ENCODE data around the gene C19orf18. TPM values are rescaled to one million over a fixed set of nuclear protein-coding genes. Genes with fewer than 3 reads are reported as not detected.

Gene C19orf18
- total and polyA plus RNA-seq, 8 donors: 0.16 to 7.9 (median 0.59) TPM; not detected in 1

DNA sequence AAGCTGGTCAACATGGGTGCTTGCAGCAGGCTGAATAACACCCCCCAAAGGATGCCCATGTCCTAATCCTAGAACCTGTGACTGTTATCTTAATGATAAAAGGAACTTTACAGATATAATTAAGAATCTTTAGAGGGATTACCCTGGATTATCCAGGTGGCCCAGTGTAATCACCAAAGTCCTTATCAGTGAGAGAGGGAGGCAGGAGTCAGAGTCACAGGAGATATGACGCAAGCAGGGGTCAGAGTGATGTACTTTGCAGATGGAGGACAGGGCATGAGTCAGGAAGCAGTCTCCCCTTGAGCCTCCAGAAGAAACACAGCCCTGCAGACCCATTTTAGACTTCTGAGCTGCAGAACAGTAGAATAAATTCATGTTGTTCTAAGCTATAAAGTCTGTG is 18.5 kb upstream of the C19orf18 start:
- DNase-seq: no peak
- peaks cover 4 to 41% (median 10%) of the 10 kb centered on the region in 3 donors for H3K36me3 ChIP-seq
- TF ChIP-seq, protein P1, sequence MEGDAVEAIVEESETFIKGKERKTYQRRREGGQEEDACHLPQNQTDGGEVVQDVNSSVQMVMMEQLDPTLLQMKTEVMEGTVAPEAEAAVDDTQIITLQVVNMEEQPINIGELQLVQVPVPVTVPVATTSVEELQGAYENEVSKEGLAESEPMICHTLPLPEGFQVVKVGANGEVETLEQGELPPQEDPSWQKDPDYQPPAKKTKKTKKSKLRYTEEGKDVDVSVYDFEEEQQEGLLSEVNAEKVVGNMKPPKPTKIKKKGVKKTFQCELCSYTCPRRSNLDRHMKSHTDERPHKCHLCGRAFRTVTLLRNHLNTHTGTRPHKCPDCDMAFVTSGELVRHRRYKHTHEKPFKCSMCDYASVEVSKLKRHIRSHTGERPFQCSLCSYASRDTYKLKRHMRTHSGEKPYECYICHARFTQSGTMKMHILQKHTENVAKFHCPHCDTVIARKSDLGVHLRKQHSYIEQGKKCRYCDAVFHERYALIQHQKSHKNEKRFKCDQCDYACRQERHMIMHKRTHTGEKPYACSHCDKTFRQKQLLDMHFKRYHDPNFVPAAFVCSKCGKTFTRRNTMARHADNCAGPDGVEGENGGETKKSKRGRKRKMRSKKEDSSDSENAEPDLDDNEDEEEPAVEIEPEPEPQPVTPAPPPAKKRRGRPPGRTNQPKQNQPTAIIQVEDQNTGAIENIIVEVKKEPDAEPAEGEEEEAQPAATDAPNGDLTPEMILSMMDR (IDR thresholded peaks at IDR 0.05): no peak
- H3K4me3 ChIP-seq: no peak overlapping the region
- no peaks in the 10 kb centered on the region for H3K27me3 ChIP-seq
- no peaks in the 10 kb centered on the region for H3K4me1 ChIP-seq
- 100% methylated on average over 1 of the region's 1 CpG for WGBS, 2 donors
- peaks cover 0 to 4% (median 0%) of the 10 kb centered on the region in 4 donors for H3K9me3 ChIP-seq
- ATAC-seq: no peak
- no peak for FAIRE-seq
- no peak overlapping the region for H3K27ac ChIP-seq
- intact Hi-C loops (cut with DNase I): no loop called here

DNA sequence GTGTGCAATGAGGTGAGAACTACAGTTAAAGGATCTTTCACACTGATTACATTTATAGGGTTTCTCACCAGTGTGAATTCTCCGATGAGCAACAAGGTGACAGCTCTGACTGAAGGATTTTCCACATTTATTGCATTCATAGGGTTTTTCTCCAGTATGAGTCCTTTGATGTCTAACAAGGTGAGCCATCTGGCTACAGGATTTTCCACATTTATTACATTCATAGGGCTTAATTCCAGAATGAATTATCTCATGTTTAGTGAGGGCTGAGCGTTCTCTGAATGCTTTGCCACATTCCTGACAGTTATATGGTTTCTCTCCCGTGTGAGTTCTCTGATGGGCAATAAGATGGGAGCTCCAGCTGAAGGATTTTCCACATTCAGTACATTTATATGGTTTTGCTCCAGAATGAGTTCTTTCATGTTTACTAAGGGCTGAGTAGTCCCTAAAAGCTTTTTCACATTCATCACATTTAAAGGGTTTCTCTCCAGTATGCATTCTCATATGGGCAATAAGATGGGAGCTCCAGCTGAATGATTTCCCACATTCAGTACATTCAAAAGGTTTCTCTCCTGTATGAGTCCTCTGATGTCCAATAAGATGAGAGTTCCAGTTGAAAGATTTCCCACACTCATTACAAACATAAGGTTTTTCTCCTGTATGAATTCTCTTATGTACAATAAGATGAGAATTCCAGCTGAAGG is 4.4 kb upstream of the C19orf18 start:
- Histone ChIP-seq H3K27ac (no peak overlapping the region), H3K4me3 (no peak overlapping the region), H3K27me3 (no peaks in the 10 kb centered on the region), H3K36me3 (peaks cover 13 to 54% (median 41%) of the 10 kb centered on the region in 3 donors), H3K4me1 (no peaks in the 10 kb centered on the region), H3K9me3 (peaks cover 0 to 33% (median 23%) of the 10 kb centered on the region in 4 donors)
- FAIRE-seq: no peak
- WGBS, 2 donors: 95 to 99% methylated on average over 3 of the region's 3 CpGs
- intact Hi-C loops (cut with DNase I): no loop called here
- DNase-seq: no peak
- no peak for ATAC-seq
- TF ChIP-seq, protein P1 (IDR thresholded peaks at IDR 0.05): no peak

DNA sequence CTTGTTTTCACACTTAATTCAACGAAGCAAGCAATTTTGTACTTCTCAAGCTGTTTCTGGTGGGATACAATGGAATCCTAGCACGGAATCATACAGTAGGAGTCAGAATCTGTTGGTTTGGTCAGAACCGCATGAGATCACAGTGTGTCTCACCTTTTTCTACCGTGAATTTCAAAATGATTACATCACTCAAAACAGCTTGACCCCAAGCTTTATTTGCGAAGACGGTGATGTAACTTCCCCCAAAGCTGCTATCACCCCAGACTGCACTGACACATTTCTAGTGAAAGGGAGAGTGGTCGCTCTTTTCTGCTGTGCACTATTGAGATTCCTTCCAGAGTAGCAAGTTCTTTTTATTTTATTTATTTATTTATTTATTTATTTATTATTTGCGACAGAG is 9.6 kb downstream of the C19orf18 start:
- Histone ChIP-seq H3K36me3 (no peaks in the 10 kb centered on the region), H3K27me3 (no peaks in the 10 kb centered on the region), H3K27ac (no peak overlapping the region), H3K9me3 (no peaks in the 10 kb centered on the region), H3K4me3 (no peak overlapping the region), H3K4me1 (no peaks in the 10 kb centered on the region)
- 90 to 94% methylated on average over 8 of the region's 8 CpGs for WGBS, 2 donors
- FAIRE-seq (no peak), DNase-seq (no peak), ATAC-seq (no peak)
- TF ChIP-seq, protein P1 (IDR thresholded peaks at IDR 0.05): no peak
- intact Hi-C loops (cut with DNase I): no loop called here

DNA sequence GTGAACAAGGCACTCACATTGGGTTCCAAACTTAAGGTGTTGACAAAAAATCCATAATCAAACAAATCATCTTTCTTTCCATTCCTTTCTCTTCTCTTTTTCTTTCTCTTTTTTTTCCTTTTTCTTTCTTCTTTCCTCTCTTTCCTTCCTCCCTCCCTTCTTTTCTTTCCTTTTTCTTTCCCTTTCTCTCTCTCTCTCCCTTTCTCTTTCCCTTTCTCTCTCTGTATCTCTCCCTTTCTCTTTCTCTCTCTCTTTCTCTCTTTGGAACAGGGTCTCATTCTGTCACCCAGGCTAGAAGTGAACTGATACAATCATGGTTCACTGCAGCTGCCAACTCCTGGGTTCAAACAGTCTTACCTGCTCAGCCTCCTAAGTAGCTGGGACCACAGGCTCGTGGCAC is 12.5 kb downstream of the C19orf18 start:
- no peak overlapping the region for H3K4me3 ChIP-seq
- 77 to 84% methylated on average over 1 of the region's 1 CpG for WGBS, 2 donors

DNA sequence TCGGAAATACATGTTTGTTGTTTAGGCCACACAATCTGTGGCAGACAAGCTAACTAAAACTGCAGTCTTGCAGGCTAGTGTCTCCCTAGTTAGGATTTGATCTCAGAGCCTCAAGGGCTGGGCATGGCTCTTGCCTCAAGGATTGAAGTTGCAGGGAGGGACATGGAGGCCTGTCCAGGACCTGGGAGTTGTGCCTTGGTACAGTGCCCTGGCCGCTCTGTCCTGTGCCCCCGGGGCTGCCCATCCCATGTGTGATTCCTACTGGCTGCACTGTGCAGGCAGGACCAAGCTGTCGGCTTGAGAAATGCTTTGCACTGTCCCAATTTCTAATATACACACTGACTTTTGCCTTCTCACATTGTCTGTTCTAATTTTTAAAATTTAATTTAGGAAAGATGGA is 19.3 kb downstream of the C19orf18 start:
- WGBS, 2 donors: 79 to 83% methylated on average over 4 of the region's 4 CpGs
- H3K9me3 ChIP-seq: peaks cover 0 to 4% (median 0%) of the 10 kb centered on the region in 4 donors
- ATAC-seq (no peak), FAIRE-seq (no peak), DNase-seq (no peak)
- no peaks in the 10 kb centered on the region for H3K4me1 ChIP-seq
- H3K27ac ChIP-seq: no peak overlapping the region
- intact Hi-C loops (cut with DNase I): no loop called here
- no peak overlapping the region for H3K4me3 ChIP-seq
- H3K27me3 ChIP-seq: no peaks in the 10 kb centered on the region
- TF ChIP-seq, protein P1 (IDR thresholded peaks at IDR 0.05): no peak
- H3K36me3 ChIP-seq: no peaks in the 10 kb centered on the region

More for the DNA sequence above, 12.5 kb downstream of the C19orf18 start:
- TF ChIP-seq, protein P1 (IDR thresholded peaks at IDR 0.05): no peak
- H3K27ac ChIP-seq: no peak overlapping the region
- DNase-seq (no peak), ATAC-seq (no peak), FAIRE-seq (no peak)
- intact Hi-C loops (cut with DNase I): no loop called here
- peaks cover 0 to 4% (median 0%) of the 10 kb centered on the region in 4 donors for H3K9me3 ChIP-seq
- H3K36me3 ChIP-seq: no peaks in the 10 kb centered on the region
- H3K4me1 ChIP-seq: no peaks in the 10 kb centered on the region
- H3K27me3 ChIP-seq: no peaks in the 10 kb centered on the region

Measured in pancreas (tissue), 10 donors.